SH-SY5Y (cell line): ENCODE data around the gene RTN4RL1.

Source experiments
- GATA2 ChIP-seq: IDR thresholded peaks from 2 replicates; pipeline ENCODE4 v1.6.1; 2011; ENCODE audit warnings: mild to moderate bottlenecking, low read depth, low read length
- GATA3 ChIP-seq: IDR thresholded peaks from 2 replicates; pipeline ENCODE4 v1.6.1; 2011; ENCODE audit warnings: low read depth, mild to moderate bottlenecking, low read length, moderate library complexity

DNA sequence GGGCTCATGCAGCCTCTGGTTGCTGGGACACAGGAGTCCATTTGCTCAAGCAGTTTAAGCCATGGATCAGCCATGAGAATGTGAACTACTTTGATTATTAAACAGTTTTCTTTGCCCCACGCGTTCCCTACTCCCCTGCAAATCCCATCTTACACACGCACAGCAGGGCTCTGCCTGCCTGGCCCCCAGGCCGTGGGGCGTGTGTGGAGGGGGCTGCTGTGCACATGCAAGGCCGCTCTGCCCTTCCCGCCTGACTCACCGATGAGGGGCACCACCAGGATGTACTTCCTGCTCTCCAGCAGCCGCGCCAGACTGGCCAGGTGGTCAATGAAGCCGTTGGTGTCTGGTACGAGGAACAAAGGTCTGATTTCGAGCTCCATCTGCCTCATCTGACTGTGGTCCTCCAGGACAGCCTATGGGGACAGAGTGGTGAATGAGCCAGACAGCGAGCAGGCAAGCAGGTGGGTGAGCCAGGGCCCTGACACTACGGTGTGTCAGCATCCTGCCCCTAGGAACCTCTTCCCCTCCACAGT, 43.5 kb upstream of the RTN4RL1 start:
- TF ChIP-seq GATA2 = no peak
- no peak for TF ChIP-seq GATA3
